CD14-positive monocyte (primary cell): ENCODE measurements around the gene GALNTL6. TPM values are rescaled to one million over a fixed set of nuclear protein-coding genes. Genes with fewer than 3 reads are reported as not detected.

Experiments
- DNase-seq, 3 donors: peaks; one replicate each; pipeline ENCODE4 v3.0.0-alpha.2; 2011 to 2022
- H2AFZ ChIP-seq: 2 replicates; pipeline ENCODE4 v1.6.0; 2012; ENCODE audit warnings: mild to moderate bottlenecking, low read depth, low read length, inconsistent platforms; ENCODE audit not compliant: insufficient read depth, poor library complexity, severe bottlenecking
- H3K27ac ChIP-seq, 2 donors: 1 replicate in 1 of 2; 2 replicates in 1 of 2; pipeline ENCODE4 v1.5.1; 2012 to 2013; ENCODE audit warnings: low read length in 2 of 2, control low read depth in 1 of 2, inconsistent platforms in 1 of 2, low read depth in 1 of 2, mild to moderate bottlenecking in 1 of 2
- H3K27me3 ChIP-seq, 2 donors: one replicate each; pipeline versions ENCODE4 v1.6.0 to v1.6.1; 2011 to 2013; ENCODE audit warnings: low read length in 2 of 2; ENCODE audit not compliant: control insufficient read depth in 2 of 2, insufficient read depth in 2 of 2
- H3K36me3 ChIP-seq, 2 donors: replicated peaks in 1 of 2; 1 replicate in 1 of 2; 2 replicates in 1 of 2; pipeline versions ENCODE4 v1.5.1 to v1.6.1; 2012 to 2013; ENCODE audit warnings: low read length in 2 of 2, control low read depth in 1 of 2, inconsistent platforms in 1 of 2, mild to moderate bottlenecking in 1 of 2; ENCODE audit not compliant: insufficient read depth in 2 of 2, control insufficient read depth in 1 of 2
- H3K4me1 ChIP-seq, 2 donors: 1 replicate in 1 of 2; 2 replicates in 1 of 2; pipeline versions ENCODE4 v1.5.1 to v1.6.1; 2012 to 2013; ENCODE audit warnings: low read length in 2 of 2, control low read depth in 1 of 2, inconsistent platforms in 1 of 2, mild to moderate bottlenecking in 1 of 2, moderate library complexity in 1 of 2; ENCODE audit not compliant: insufficient read depth in 2 of 2, control insufficient read depth in 1 of 2
- H3K4me2 ChIP-seq: replicated peaks from 2 replicates; pipeline ENCODE3; 2012; ENCODE audit warnings: low read length, moderate library complexity, mild to moderate bottlenecking; ENCODE audit not compliant: poor library complexity, severe bottlenecking; ENCODE audit errors: extremely low read depth
- H3K4me3 ChIP-seq, 3 experiments: fragments of 200-600 bp in 1 of 3; sonication (generic) in 1 of 3; replicated peaks in 1 of 3; 1 replicate in 2 of 3; 2 replicates in 1 of 3; pipeline ENCODE4 v1.5.1; 2011 to 2013; ENCODE audit warnings: low read length in 3 of 3, mild to moderate bottlenecking in 3 of 3, control low read depth in 2 of 3, low read depth in 2 of 3, inconsistent platforms in 1 of 3, moderate library complexity in 1 of 3
- H3K79me2 ChIP-seq: 2 replicates; pipeline ENCODE4 v1.6.0; 2012; ENCODE audit warnings: mild to moderate bottlenecking, control low read depth, inconsistent platforms, low read length, moderate library complexity; ENCODE audit not compliant: insufficient read depth
- H3K9ac ChIP-seq: 2 replicates; pipeline ENCODE4 v1.6.0; 2017; ENCODE audit warnings: low read length, mild to moderate bottlenecking; ENCODE audit not compliant: insufficient read depth, poor library complexity, severe bottlenecking
- H3K9me3 ChIP-seq, 2 donors: replicated peaks in 1 of 2; 1 replicate in 1 of 2; 2 replicates in 1 of 2; pipeline versions ENCODE4 v1.5.1 to v1.6.1; 2012 to 2013; ENCODE audit warnings: low read length in 2 of 2, control low read depth in 1 of 2; ENCODE audit not compliant: control insufficient read depth in 1 of 2, insufficient read depth in 1 of 2
- H4K20me1 ChIP-seq: 2 replicates; pipeline ENCODE4 v1.6.0; 2012; ENCODE audit warnings: mild to moderate bottlenecking, low read length, control low read depth, moderate library complexity; ENCODE audit not compliant: insufficient read depth
- H3K27ac Mint-ChIP-seq, 7 donors: one replicate each; pipeline ENCODE4 v1.8.0; 2020; ENCODE audit warnings: mild to moderate bottlenecking in 7 of 7, mixed read lengths in 7 of 7, moderate library complexity in 6 of 7, inconsistent platforms in 2 of 7
- H3K27me3 Mint-ChIP-seq, 3 donors: one replicate each; pipeline ENCODE4 v1.8.0; 2021 to 2022; ENCODE audit warnings: low read depth in 3 of 3, mild to moderate bottlenecking in 3 of 3, mixed read lengths in 3 of 3, moderate library complexity in 3 of 3, inconsistent platforms in 1 of 3
- H3K36me3 Mint-ChIP-seq, 2 donors: one replicate each; pipeline ENCODE4 v1.8.0; 2020; ENCODE audit warnings: mixed read lengths in 2 of 2, inconsistent platforms in 1 of 2, mild to moderate bottlenecking in 1 of 2
- H3K4me1 Mint-ChIP-seq: one replicate; pipeline ENCODE4 v1.8.0; 2020; ENCODE audit warnings: mild to moderate bottlenecking, mixed read lengths
- H3K4me3 Mint-ChIP-seq, 2 donors: one replicate each; pipeline ENCODE4 v1.8.0; 2020; ENCODE audit warnings: mild to moderate bottlenecking in 2 of 2, mixed read lengths in 2 of 2, moderate library complexity in 1 of 2
- H3K9me3 Mint-ChIP-seq, 7 donors: one replicate each; pipeline ENCODE4 v1.8.0; 2020 to 2022; ENCODE audit warnings: mixed read lengths in 7 of 7, mild to moderate bottlenecking in 6 of 7, moderate library complexity in 6 of 7, inconsistent platforms in 2 of 7
- CTCF ChIP-seq: fragments of 200-600 bp; IDR thresholded peaks from one replicate; pipeline ENCODE4 v1.8.0; 2022; ENCODE audit warnings: antibody characterized with exemption, mild to moderate bottlenecking
- WGBS: methylation state at CpG from one replicate; pipeline ENCODE4 v1.1.5; 2013; ENCODE audit warnings: missing lambda C conversion rate; ENCODE audit not compliant: insufficient coverage; 5-methylcytosine and 5-hydroxymethylcytosine counted together
- intact Hi-C, 2 donors: fragments of 100-400 bp; cut with micrococcal nuclease; formaldehyde crosslinking; loops; one replicate each; pipeline versions ENCODE4 v1.15.0 to v1.15.1; 2023
- polyA plus RNA-seq, 3 donors: library from polyadenylated mRNA; depleted of rRNA in 1 of 3; unstranded in 2 of 3; stranded (reverse) in 1 of 3; fragments of 300-500 nt in 2 of 3; fragments of >200 nt in 1 of 3; fragmentation: Illumina TruSeq in 2 of 3; gene quantifications; 1 replicate in 2 of 3; 2 replicates in 1 of 3; pipeline ENCODE4 v1.2.3, GENCODE V29; 2012 to 2021

GALNTL6 gene
- polyA plus RNA-seq, 3 donors, result 0.05 TPM; not detected in 2

- H2AFZ ChIP-seq, result no peak overlapping the region
- H3K36me3 ChIP-seq, result no peaks in the 10 kb centered on the region
- no peak for DNase-seq
- Mint-ChIP-seq H3K4me3 (no peak overlapping the region), H3K27ac (no peak overlapping the region), H3K4me1 (peaks cover 6% of the 10 kb centered on the region), H3K36me3 (no peaks in the 10 kb centered on the region), H3K27me3 (peaks cover 0 to 3% (median 2%) of the 10 kb centered on the region in 3 donors), H3K9me3 (peaks cover 0 to 5% (median 3%) of the 10 kb centered on the region in 7 donors)
- H3K79me2 ChIP-seq, result no peaks in the 10 kb centered on the region
- no peak for TF ChIP-seq CTCF
- WGBS, result no CpG with 5 or more reads among the region's 1 CpG
- H3K9me3 ChIP-seq, result no peaks in the 10 kb centered on the region
- no peaks in the 10 kb centered on the region for H3K27me3 ChIP-seq
- no peaks in the 10 kb centered on the region for H4K20me1 ChIP-seq
- H3K4me1 ChIP-seq, result no peaks in the 10 kb centered on the region
- H3K27ac ChIP-seq, result no peak overlapping the region
- no peak overlapping the region for H3K9ac ChIP-seq
- intact Hi-C loops, result no loop called here
- no peak overlapping the region for H3K4me2 ChIP-seq
- H3K4me3 ChIP-seq, result no peak overlapping the region
These were observed 1231.1 kb downstream of the GALNTL6 start for GRCh38 chr4:173044340-173044739.

- intact Hi-C loops, result no loop called here
- H3K9me3 Mint-ChIP-seq, result peaks cover 0 to 5% (median 3%) of the 10 kb centered on the region in 7 donors
- no peak overlapping the region for H3K4me3 Mint-ChIP-seq
- no peaks in the 10 kb centered on the region for H3K4me1 Mint-ChIP-seq
- Histone ChIP-seq H3K9ac (no peak overlapping the region), H4K20me1 (no peaks in the 10 kb centered on the region), H3K79me2 (no peaks in the 10 kb centered on the region), H2AFZ (no peak overlapping the region), H3K27me3 (no peaks in the 10 kb centered on the region), H3K4me1 (no peaks in the 10 kb centered on the region), H3K9me3 (no peaks in the 10 kb centered on the region), H3K4me3 (no peak overlapping the region), H3K4me2 (no peak overlapping the region), H3K36me3 (no peaks in the 10 kb centered on the region), H3K27ac (no peak overlapping the region)
- no peaks in the 10 kb centered on the region for H3K36me3 Mint-ChIP-seq
- H3K27ac Mint-ChIP-seq, result no peak overlapping the region
- WGBS, result no CpG with 5 or more reads among the region's 1 CpG
- TF ChIP-seq CTCF, result no peak
- no peak for DNase-seq
- H3K27me3 Mint-ChIP-seq, result peaks cover 0 to 3% (median 2%) of the 10 kb centered on the region in 3 donors
These were observed 1232.4 kb downstream of the GALNTL6 start for GRCh38 chr4:173045571-173045970.
